Heart left ventricle (tissue), 13 donors: Measurements from ENCODE around the gene TOR1B.

Source experiments
- CTCF ChIP-seq, 12 donors: fragments of 200-600 bp; sonication (generic) in 4 of 12; IDR thresholded peaks; one replicate each; pipeline versions ENCODE4 v1.5.0 to v1.8.0; 2018 to 2022; ENCODE audit warnings: antibody characterized with exemption in 12 of 12, mild to moderate bottlenecking in 5 of 12
- POLR2A ChIP-seq, 2 donors: fragments of 450-650 bp; IDR thresholded peaks; one replicate each; pipeline ENCODE4 v1.6.1; 2017; ENCODE audit warnings: antibody characterized with exemption in 2 of 2, mild to moderate bottlenecking in 2 of 2, moderate library complexity in 2 of 2
- donor health status: ischemic (EF 13 %, LVEDD 7.1; RV severe dilation, severe dysfunction).
- donor health status: DM: no; HTN: yes; CAD: no.
- donor health status: DM: no; HTN: no; CAD: no.
- donor health status: ischemic (EF 25% LVEDD 6.9; RV normal size, moderate dysfunction).
- donor health status: ischemic (EF 25% LVEDD 5.7; RV mildly dilated, moderate dysfunction).
- donor health status: ischemic (EF 35%, LVEDD 5.7; RV mildly dilated, moderate dysfunction).
- donor health status: nonischemic (EF 11% LVEDD 7.7; RV severe dilation, severe dysfunction).
- donor health status: DM: yes; HTN: yes; CAD: no.
- donor health status: PGD.
- donor health status: ischemic (EF 29% LVEDD 5.4; RV normal size, mild dysfunction).
- donor health status: nonischemic (EF 23%, LVEDD 6.1; RV moderate dilation, normal function).

DNA sequence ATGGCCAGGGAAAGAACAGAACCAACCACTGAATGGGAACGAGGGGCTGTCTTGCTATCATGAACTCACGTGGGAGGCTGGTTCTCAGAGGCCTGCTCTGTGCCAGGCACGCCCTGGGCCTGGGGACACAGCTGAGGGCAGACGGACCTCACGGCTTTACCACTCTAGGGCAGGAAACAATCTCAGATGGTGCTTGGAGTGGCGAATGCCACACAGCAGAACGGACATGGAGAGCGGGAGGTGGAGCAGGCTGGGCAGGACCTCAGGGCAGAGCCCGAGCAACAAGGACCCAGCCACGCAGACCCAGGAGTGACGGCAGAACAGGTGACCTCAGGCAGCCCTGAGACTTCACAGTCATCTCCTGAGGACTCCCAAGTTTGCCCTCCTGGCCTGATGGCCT, 12.3 kb downstream of the TOR1B start:
- TF ChIP-seq CTCF (IDR thresholded peaks at IDR 0.05) (no peak), POLR2A (IDR thresholded peaks at IDR 0.05) (no peak)
